HCT116 (cell line): ENCODE measurements around the gene HAP1. TPM values are rescaled to one million over a fixed set of nuclear protein-coding genes. Genes with fewer than 3 reads are reported as not detected.

ENCODE experiments used
- ATAC-seq: fragments of 200-7000 bp; cut with Tn5 transposase; 2 replicates; pipeline ENCODE4 v1.9.1; 2020; ENCODE audit warnings: mild to moderate bottlenecking, moderate library complexity
- BruUV-seq: library from RNA; stranded (reverse); fragments of 400-500 nt; replicated peaks from 2 replicates; lab custom pipeline; 2021; lab: Mats Ljungman, UMichigan
- CTCF ChIA-PET: fragments of 300-600 bp; sonication (Branson Sonifier 250); formaldehyde crosslinking; loops from one replicate; lab custom pipeline; 2021; ENCODE audit warnings: antibody characterized with exemption; lab: Charles Lee
- POLR2A ChIA-PET: fragments of 300-600, 350-600 bp; sonication (Branson Sonifier 250); formaldehyde crosslinking; loops from one replicate; lab custom pipeline; 2021; ENCODE audit warnings: antibody characterized with exemption; lab: Charles Lee
- RAD21 ChIA-PET, 2 experiments: fragments of 300-600 bp; sonication (Branson Sonifier 250); formaldehyde crosslinking; loops; one replicate each; lab custom pipeline; 2023; ENCODE audit warnings: low total read pairs in 2 of 2; ENCODE audit not compliant: uncharacterized antibody in 2 of 2, unreplicated experiment in 2 of 2, low non-redundant PET in 1 of 2; lab: Charles Lee
- DNase-seq: peaks from one replicate; pipeline ENCODE4 v3.0.0-alpha.2; 2010; ENCODE audit warnings: low read depth, low spot score
- H2AFZ ChIP-seq: fragments of 200-600 bp; shearing (Covaris generic), sonication (generic); 2 replicates; pipeline ENCODE4 v1.6.1; 2017; ENCODE audit warnings: low read depth, mixed run types, mixed read lengths, antibody characterized with exemption, low read length; ENCODE audit not compliant: poor library complexity, severe bottlenecking
- H3K27ac ChIP-seq: 2 replicates; pipeline ENCODE4 v1.5.1; 2012; ENCODE audit warnings: low read depth, low read length
- H3K27me3 ChIP-seq: fragments of 200-600 bp; sonication (generic); 2 replicates; pipeline ENCODE4 v1.6.1; 2016; ENCODE audit warnings: mixed run types, low read length, mixed read lengths; ENCODE audit not compliant: insufficient read depth
- H3K36me3 ChIP-seq, 2 experiments: fragments of 200-500 bp in 1 of 2; fragments of 200-600 bp in 1 of 2; sonication (Bioruptor generic) in 1 of 2; sonication (generic) in 1 of 2; 2 replicates each; pipeline versions ENCODE4 v1.5.1 to v1.6.1; 2014 to 2016; ENCODE audit warnings: low read length in 2 of 2, inconsistent platforms in 1 of 2, mixed read lengths in 1 of 2, mixed run types in 1 of 2; ENCODE audit not compliant: insufficient read depth in 2 of 2, control insufficient read depth in 1 of 2
- H3K4me1 ChIP-seq, 2 experiments: fragments of 200-600 bp in 1 of 2; sonication (generic) in 1 of 2; 2 replicates each; pipeline versions ENCODE4 v1.5.1 to v1.6.1; 2012 to 2017; ENCODE audit warnings: low read length in 2 of 2, inconsistent platforms in 1 of 2, mild to moderate bottlenecking in 1 of 2, mixed read lengths in 1 of 2, mixed run types in 1 of 2, moderate library complexity in 1 of 2; ENCODE audit not compliant: insufficient read depth in 2 of 2, control insufficient read depth in 1 of 2
- H3K4me2 ChIP-seq: fragments of 200-600 bp; sonication (generic); 2 replicates; pipeline ENCODE4 v1.6.1; 2017; ENCODE audit warnings: mixed run types, low read length, mixed read lengths
- H3K4me3 ChIP-seq, 2 experiments: fragments of 200-600 bp in 1 of 2; sonication (generic) in 1 of 2; replicated peaks in 1 of 2; 2 replicates each; pipeline ENCODE4 v1.5.1; 2011 to 2016; ENCODE audit warnings: low read length in 2 of 2, control low read depth in 1 of 2, low read depth in 1 of 2, mild to moderate bottlenecking in 1 of 2, mixed read lengths in 1 of 2, mixed run types in 1 of 2
- H3K79me2 ChIP-seq: fragments of 200-600 bp; sonication (generic); 2 replicates; pipeline ENCODE4 v1.6.1; 2017; ENCODE audit warnings: mild to moderate bottlenecking, mixed run types, low read length, moderate library complexity, mixed read lengths; ENCODE audit not compliant: insufficient read depth
- H3K9ac ChIP-seq: fragments of 200-600 bp; sonication (generic); 2 replicates; pipeline ENCODE4 v1.6.1; 2016; ENCODE audit warnings: low read length, mixed read lengths
- H3K9me2 ChIP-seq: fragments of 200-600 bp; sonication (generic), shearing (Covaris generic); 2 replicates; pipeline ENCODE4 v1.6.1; 2017; ENCODE audit warnings: mixed run types, mild to moderate bottlenecking, moderate library complexity; ENCODE audit not compliant: insufficient read depth
- H3K9me3 ChIP-seq, 2 experiments: fragments of 200-500 bp in 1 of 2; fragments of 200-600 bp in 1 of 2; sonication (Bioruptor generic) in 1 of 2; sonication (generic) in 1 of 2; 2 replicates each; pipeline ENCODE4 v1.6.1; 2014 to 2017; ENCODE audit warnings: low read length in 2 of 2, mixed read lengths in 2 of 2, inconsistent platforms in 1 of 2, low read depth in 1 of 2, mild to moderate bottlenecking in 1 of 2, mixed run types in 1 of 2, moderate library complexity in 1 of 2; ENCODE audit not compliant: control insufficient read depth in 1 of 2, insufficient read depth in 1 of 2
- H4K20me1 ChIP-seq: fragments of 200-600 bp; sonication (generic), shearing (Covaris generic); 2 replicates; pipeline ENCODE4 v1.6.1; 2017; ENCODE audit warnings: mixed run types, mild to moderate bottlenecking, moderate library complexity; ENCODE audit not compliant: insufficient read depth
- CBX3 ChIP-seq: IDR thresholded peaks from 2 replicates; pipeline ENCODE4 v1.6.1; 2012; ENCODE audit warnings: low read depth
- ELF1 ChIP-seq: IDR thresholded peaks from 2 replicates; pipeline ENCODE4 v1.6.1; 2012; ENCODE audit warnings: low read depth, borderline replicate concordance
- MAX ChIP-seq: IDR thresholded peaks from 2 replicates; pipeline ENCODE4 v1.6.1; 2012
- POLR2AphosphoS5 ChIP-seq: IDR thresholded peaks from 2 replicates; pipeline ENCODE4 v1.6.1; 2011; ENCODE audit warnings: mild to moderate bottlenecking, low read depth, low read length, moderate library complexity
- TCF7L2 ChIP-seq: IDR thresholded peaks from 2 replicates; pipeline ENCODE4 v1.7.0; 2011; ENCODE audit warnings: borderline replicate concordance, inconsistent platforms; ENCODE audit not compliant: insufficient read depth, insufficient read length; ENCODE audit errors: extremely low read depth
- YY1 ChIP-seq: IDR thresholded peaks from 2 replicates; pipeline ENCODE4 v1.6.1; 2011; ENCODE audit warnings: low read length, low read depth, moderate library complexity, mild to moderate bottlenecking; ENCODE audit not compliant: insufficient replicate concordance; ENCODE audit errors: extremely low read depth
- intact Hi-C: fragments of 100-400 bp; cut with micrococcal nuclease; formaldehyde crosslinking; loops from 2 replicates; pipeline ENCODE4 v1.10.0; 2022
- total RNA-seq: library from RNA; stranded (reverse); gene quantifications from one replicate; pipeline ENCODE4 v1.2.1, GENCODE V29; 2021; ENCODE audit not compliant: unreplicated experiment

Gene HAP1
- total RNA-seq, 1 experiment from 2014 or later, result 3.4 TPM

GRCh38 chr17:41695134-41695661, 39.2 kb downstream of the HAP1 start:
- H3K27ac ChIP-seq, result no peak overlapping the region; the same call in 1 of the 2 replicates
- RAD21 ChIA-PET, result no interaction called here
- BruUV-seq, result no TSS peak
- H3K9me2 ChIP-seq, result no peaks in the 10 kb centered on the region
- H3K27me3 ChIP-seq, result no peaks in the 10 kb centered on the region
- H4K20me1 ChIP-seq, result peaks cover 12% of the 10 kb centered on the region
- no peaks in the 10 kb centered on the region for H3K9me3 ChIP-seq
- peaks cover 13% of the 10 kb centered on the region for H3K79me2 ChIP-seq
- H3K4me3 ChIP-seq, result no peak overlapping the region
- no peak for DNase-seq
- ATAC-seq, result no peak
- CTCF ChIA-PET, result interaction anchor here (0.7 to 1.8 kb wide), 6 partner anchors 11 to 264 kb away, joined by 3 to 27 read pairs (median 4); no protein-coding TSS in a partner anchor
- TF ChIP-seq YY1, result no peak
- TF ChIP-seq TCF7L2, result no peak
- no peak for TF ChIP-seq CBX3
- TF ChIP-seq ELF1, result no peak
- intact Hi-C loops, result no loop called here
- peaks cover 22 to 28% of the 10 kb centered on the region in 2 experiments for H3K36me3 ChIP-seq
- POLR2A ChIA-PET, result no interaction called here
- no peak overlapping the region for H2AFZ ChIP-seq
- H3K4me2 ChIP-seq, result no peak overlapping the region
- no peak overlapping the region for H3K9ac ChIP-seq
- H3K4me1 ChIP-seq, result peaks cover 3 to 4% of the 10 kb centered on the region in 2 experiments; a peak in 3 of 4 replicates

- CTCF ChIA-PET, result no interaction called here
- Histone ChIP-seq H3K4me2 (no peak overlapping the region), H3K9me2 (no peaks in the 10 kb centered on the region), H3K9me3 (no peaks in the 10 kb centered on the region)
- ATAC-seq, result no peak
- intact Hi-C loops, result no loop called here
- no peak for TF ChIP-seq MAX
- peak; percentile 14; the same call in 1 of the 2 replicates for TF ChIP-seq POLR2AphosphoS5
- TF ChIP-seq, all 23 proteins: peak for 1
- Histone ChIP-seq H3K4me1 (peaks cover 6 to 12% of the 10 kb centered on the region in 2 experiments), H2AFZ (no peak overlapping the region), H3K9ac (no peak overlapping the region), H3K79me2 (peaks cover 28% of the 10 kb centered on the region), H4K20me1 (peaks cover 21% of the 10 kb centered on the region), H3K4me3 (no peak overlapping the region), H3K36me3 (peaks cover 30 to 41% of the 10 kb centered on the region in 2 experiments), H3K27me3 (no peaks in the 10 kb centered on the region), H3K27ac (no peak overlapping the region)
- no peak for DNase-seq
- POLR2A ChIA-PET, result interaction anchor here (1.4 to 2.5 kb wide), 4 partner anchors 11 to 1077 kb away, joined by 3 to 17 read pairs (median 6); no protein-coding TSS in a partner anchor
- BruUV-seq, result no TSS peak
- RAD21 ChIA-PET, result no interaction called here
Observed at GRCh38 chr17:41692722-41693521, 41.5 kb downstream of the HAP1 start.
